PC-9 (cell line): ENCODE measurements around the gene LRRC1.

Source experiments
- CTCF ChIP-seq: fragments of 200-600 bp; sonication (generic); conservative IDR thresholded peaks from 2 replicates; pipeline ENCODE4 v1.6.1; 2017; ENCODE audit warnings: mixed run types, antibody characterized with exemption, mild to moderate bottlenecking, moderate library complexity
- EZH2 ChIP-seq: fragments of 200-600 bp; sonication (generic); IDR thresholded peaks from 2 replicates; pipeline ENCODE4 v1.8.0; 2017; ENCODE audit warnings: antibody characterized with exemption, low read depth

- TF ChIP-seq CTCF = no peak
- no peak for TF ChIP-seq EZH2
These were observed 32.7 kb downstream of the LRRC1 start for GRCh38 chr6:53827531-53827930.
